ENCODE measurements around the gene RTL1. TPM values are rescaled to one million over a fixed set of nuclear protein-coding genes. Genes with fewer than 3 reads are reported as not detected.

The RTL1 gene
- total RNA-seq, 2 donors from 2014 or later: not detected

DNA sequence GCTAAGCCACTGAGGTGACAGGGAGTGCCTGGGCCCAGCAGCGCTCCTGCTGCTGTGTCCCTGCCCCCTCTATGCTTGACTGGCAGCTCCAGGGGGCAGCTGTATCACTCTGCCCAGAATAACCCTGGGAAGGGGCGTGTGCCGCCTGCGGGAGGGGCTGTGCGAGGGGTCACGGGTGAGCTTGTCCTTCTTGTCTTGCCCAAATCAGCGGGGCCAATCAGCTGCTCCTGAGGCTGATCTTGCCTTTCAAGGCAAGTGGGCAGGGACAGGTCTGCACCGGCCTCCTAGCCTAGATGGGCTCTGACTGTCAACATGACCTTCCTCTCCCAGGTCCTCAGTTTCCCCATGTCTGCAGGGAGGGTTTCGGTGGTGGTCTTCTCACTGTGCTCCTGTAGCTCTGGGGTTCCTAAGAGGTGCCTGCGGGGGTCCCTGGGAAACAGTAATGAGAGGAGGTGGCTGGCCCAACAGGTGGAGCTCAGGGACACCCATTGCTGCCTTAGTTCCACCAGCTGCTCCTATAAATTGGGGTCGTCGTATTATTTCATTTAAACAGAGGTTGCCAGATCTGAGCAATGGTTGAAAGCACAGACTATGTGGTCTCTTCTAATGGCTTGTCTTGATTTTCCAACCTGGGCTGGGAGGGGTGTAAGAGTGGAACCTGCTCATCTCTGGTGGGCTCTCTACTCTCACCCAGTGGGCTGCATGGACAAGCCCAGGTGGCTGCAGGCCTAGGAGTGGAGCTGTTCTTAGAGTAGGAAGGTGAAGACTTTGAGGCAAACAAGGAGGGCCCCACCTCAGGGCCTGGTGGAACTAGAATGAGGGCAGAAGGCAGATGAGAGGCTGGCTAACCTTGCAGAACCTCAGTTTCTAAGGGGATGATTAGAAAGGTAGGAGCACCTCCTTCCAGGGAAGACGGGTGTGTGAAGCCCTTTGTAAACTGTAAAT, 11.7 kb downstream of the RTL1 start:
- Mint-ChIP-seq H3K9me3 (no peaks in the 10 kb centered on the region), H3K27me3 (peaks cover 31% of the 10 kb centered on the region), H3K4me3 (no peak overlapping the region), H3K36me3 (ENCODE audit: low read depth) (no peaks in the 10 kb centered on the region), H3K4me1 (no peaks in the 10 kb centered on the region), H3K27ac (no peak overlapping the region)
- no peak for ATAC-seq (replicated peaks)

DNA sequence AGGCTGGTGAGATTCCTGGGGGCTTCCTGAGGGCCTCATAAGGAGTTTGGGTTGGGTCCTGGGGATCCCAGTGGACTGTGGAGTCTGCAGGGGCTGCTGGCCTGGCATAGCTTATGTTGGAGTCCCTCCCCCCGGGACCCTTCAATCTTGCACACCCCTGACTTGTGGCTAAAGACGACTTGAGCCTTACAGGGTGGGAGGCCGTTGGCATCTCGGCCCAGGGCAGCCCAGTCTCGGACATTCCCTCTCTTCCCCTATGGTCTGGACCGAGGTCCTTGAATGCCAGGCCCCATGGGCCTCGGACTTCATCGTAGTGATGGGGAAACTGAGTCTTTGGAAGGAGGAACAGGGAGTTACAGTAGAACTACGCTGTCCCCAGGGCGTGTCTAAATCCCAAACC, 12.5 kb downstream of the RTL1 start:
- no peaks in the 10 kb centered on the region for H3K4me1 Mint-ChIP-seq
- no peaks in the 10 kb centered on the region for H3K36me3 Mint-ChIP-seq (ENCODE audit: low read depth)
- no peak overlapping the region for H3K4me3 Mint-ChIP-seq
- H3K27ac Mint-ChIP-seq: no peak overlapping the region
- ATAC-seq (replicated peaks): no peak
- H3K9me3 Mint-ChIP-seq: no peaks in the 10 kb centered on the region
- H3K27me3 Mint-ChIP-seq: peaks cover 31% of the 10 kb centered on the region

GRCh38 chr14:100890061-100890850, 13.3 kb downstream of the RTL1 start:
- no peaks in the 10 kb centered on the region for H3K4me1 Mint-ChIP-seq
- ATAC-seq (replicated peaks): no peak
- H3K27me3 Mint-ChIP-seq: peaks cover 34% of the 10 kb centered on the region
- no peak overlapping the region for H3K27ac Mint-ChIP-seq
- H3K9me3 Mint-ChIP-seq: no peaks in the 10 kb centered on the region
- H3K4me3 Mint-ChIP-seq: no peak overlapping the region
- no peaks in the 10 kb centered on the region for H3K36me3 Mint-ChIP-seq (ENCODE audit: low read depth)

DNA sequence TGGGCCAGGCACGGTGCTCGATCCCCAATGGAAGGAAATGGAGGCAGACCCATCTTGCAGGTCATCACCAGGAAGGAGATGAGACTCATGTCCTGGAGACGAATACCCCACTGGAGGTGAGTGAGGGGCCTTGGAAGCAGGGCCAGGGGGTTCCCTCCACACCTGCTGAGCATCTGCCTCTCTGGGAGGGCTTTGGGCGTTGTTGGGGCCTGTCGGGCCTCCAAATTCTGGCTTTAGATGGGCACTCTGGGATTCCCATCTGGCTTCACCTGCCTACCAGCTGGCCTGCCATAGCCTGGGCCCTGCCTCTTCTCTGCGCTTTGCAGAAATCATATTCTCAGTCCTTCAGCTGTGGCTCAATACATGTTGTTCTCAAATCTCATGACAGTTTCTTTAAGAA, 13.9 kb downstream of the RTL1 start:
- H3K36me3 Mint-ChIP-seq (ENCODE audit: low read depth): no peaks in the 10 kb centered on the region
- ATAC-seq (replicated peaks): no peak
- peaks cover 29% of the 10 kb centered on the region for H3K27me3 Mint-ChIP-seq
- H3K27ac Mint-ChIP-seq: no peak overlapping the region
- no peaks in the 10 kb centered on the region for H3K9me3 Mint-ChIP-seq
- H3K4me3 Mint-ChIP-seq: no peak overlapping the region
- no peaks in the 10 kb centered on the region for H3K4me1 Mint-ChIP-seq

DNA sequence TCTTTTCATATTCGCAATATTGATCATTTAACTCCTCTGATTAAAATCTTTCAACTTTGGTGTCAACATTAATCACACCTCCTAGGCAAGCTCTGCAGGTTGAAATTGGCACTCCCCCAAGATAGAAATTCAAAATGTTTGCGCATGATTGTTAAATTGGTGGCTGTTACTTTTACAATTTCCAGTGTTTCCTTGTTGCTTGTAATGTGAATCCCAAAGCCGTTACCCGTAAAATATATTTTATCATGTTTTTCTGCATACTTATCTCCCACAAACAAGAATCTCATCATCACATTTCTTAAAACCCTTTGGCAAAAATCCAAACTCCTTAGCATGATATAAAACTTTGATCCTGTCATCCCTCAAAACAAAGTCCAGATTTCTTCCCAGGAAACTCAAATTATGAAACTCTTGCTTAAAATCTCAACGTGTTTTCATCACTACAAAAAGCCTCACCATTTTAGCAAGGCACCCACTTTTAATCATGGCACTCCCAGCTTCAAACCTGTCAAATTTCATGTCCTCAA, 14.7 kb downstream of the RTL1 start:
- H3K27ac Mint-ChIP-seq: no peak overlapping the region
- no peaks in the 10 kb centered on the region for H3K9me3 Mint-ChIP-seq
- no peaks in the 10 kb centered on the region for H3K4me1 Mint-ChIP-seq

DNA sequence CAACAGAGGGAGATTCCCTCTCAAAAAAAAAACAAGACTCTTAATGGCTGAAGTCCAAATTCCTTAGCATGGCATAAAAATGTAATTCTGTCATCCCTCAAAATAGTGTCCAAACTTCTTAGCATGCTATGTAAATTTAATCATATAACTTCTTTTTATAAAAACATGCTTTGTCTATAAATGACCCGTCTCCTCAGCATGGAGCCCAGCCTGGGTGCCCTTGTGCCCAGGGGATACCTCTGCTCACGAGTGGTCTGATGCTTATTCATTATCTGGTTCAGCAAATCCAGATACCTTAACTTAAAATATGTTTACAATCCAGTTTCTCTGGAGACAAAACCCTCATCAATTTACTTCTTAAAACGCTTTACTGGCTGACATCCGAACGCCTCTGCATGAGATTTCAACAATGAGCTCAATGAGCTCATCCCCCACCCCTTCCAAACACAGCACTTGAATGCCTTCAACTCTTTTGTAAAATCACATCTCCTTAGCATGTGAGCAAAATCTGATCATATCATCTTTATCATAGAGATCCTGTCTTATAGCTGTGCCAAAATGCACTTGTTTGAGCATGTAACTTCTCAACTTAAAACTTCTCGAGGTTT, 15.7 kb downstream of the RTL1 start:
- H3K27me3 Mint-ChIP-seq: peaks cover 27% of the 10 kb centered on the region
- H3K4me1 Mint-ChIP-seq: no peaks in the 10 kb centered on the region
- no peak for ATAC-seq (replicated peaks)
- H3K9me3 Mint-ChIP-seq: no peaks in the 10 kb centered on the region
- H3K36me3 Mint-ChIP-seq (ENCODE audit: low read depth): no peaks in the 10 kb centered on the region
- no peak overlapping the region for H3K4me3 Mint-ChIP-seq
- H3K27ac Mint-ChIP-seq: no peak overlapping the region

More for the DNA sequence above, 14.7 kb downstream of the RTL1 start:
- peaks cover 29% of the 10 kb centered on the region for H3K27me3 Mint-ChIP-seq
- H3K36me3 Mint-ChIP-seq (ENCODE audit: low read depth): no peaks in the 10 kb centered on the region
- no peak overlapping the region for H3K4me3 Mint-ChIP-seq
- no peak for ATAC-seq (replicated peaks)

DNA sequence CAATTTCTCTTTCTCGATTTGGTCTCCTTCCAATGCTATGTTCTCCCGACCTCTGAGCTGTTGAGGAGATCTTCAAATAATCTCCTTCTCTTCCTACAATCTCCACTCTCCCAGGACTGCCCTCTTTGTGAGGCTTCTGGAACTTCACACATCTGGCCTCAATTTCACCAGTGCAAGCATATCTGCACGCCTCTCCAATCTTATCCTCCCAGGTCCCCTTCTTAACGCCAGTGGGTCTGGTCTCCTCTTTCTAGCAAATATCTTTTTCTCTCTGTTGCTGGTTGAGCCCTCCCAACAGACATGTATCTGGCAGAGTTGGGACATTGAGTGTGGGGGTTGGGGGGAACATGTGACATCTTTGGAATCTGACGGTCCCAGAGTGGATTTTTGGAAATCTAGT, 17.9 kb downstream of the RTL1 start:
- Mint-ChIP-seq H3K36me3 (ENCODE audit: low read depth) (no peaks in the 10 kb centered on the region), H3K4me3 (no peak overlapping the region), H3K27me3 (peaks cover 22% of the 10 kb centered on the region), H3K27ac (no peak overlapping the region), H3K9me3 (no peaks in the 10 kb centered on the region), H3K4me1 (no peaks in the 10 kb centered on the region)
- no peak for ATAC-seq (replicated peaks)

GRCh38 chr14:100885196-100885595, 18.3 kb downstream of the RTL1 start:
- Mint-ChIP-seq H3K4me3 (no peak overlapping the region), H3K36me3 (ENCODE audit: low read depth) (no peaks in the 10 kb centered on the region), H3K9me3 (no peaks in the 10 kb centered on the region), H3K27me3 (peaks cover 22% of the 10 kb centered on the region), H3K4me1 (no peaks in the 10 kb centered on the region), H3K27ac (no peak overlapping the region)
- no peak for ATAC-seq (replicated peaks)

- ATAC-seq (replicated peaks): no peak
- Mint-ChIP-seq H3K4me3 (no peak overlapping the region), H3K4me1 (no peaks in the 10 kb centered on the region), H3K27ac (no peak overlapping the region), H3K36me3 (ENCODE audit: low read depth) (no peaks in the 10 kb centered on the region), H3K27me3 (peaks cover 20% of the 10 kb centered on the region), H3K9me3 (no peaks in the 10 kb centered on the region)
Observed at GRCh38 chr14:100884456-100884855, 19.1 kb downstream of the RTL1 start.

GRCh38 chr14:100883789-100884101, 19.8 kb downstream of the RTL1 start:
- H3K27me3 Mint-ChIP-seq: peaks cover 14% of the 10 kb centered on the region
- no peaks in the 10 kb centered on the region for H3K36me3 Mint-ChIP-seq (ENCODE audit: low read depth)
- H3K4me1 Mint-ChIP-seq: no peaks in the 10 kb centered on the region
- no peak overlapping the region for H3K4me3 Mint-ChIP-seq
- H3K27ac Mint-ChIP-seq: no peak overlapping the region
- no peaks in the 10 kb centered on the region for H3K9me3 Mint-ChIP-seq
- ATAC-seq (replicated peaks): no peak

DNA sequence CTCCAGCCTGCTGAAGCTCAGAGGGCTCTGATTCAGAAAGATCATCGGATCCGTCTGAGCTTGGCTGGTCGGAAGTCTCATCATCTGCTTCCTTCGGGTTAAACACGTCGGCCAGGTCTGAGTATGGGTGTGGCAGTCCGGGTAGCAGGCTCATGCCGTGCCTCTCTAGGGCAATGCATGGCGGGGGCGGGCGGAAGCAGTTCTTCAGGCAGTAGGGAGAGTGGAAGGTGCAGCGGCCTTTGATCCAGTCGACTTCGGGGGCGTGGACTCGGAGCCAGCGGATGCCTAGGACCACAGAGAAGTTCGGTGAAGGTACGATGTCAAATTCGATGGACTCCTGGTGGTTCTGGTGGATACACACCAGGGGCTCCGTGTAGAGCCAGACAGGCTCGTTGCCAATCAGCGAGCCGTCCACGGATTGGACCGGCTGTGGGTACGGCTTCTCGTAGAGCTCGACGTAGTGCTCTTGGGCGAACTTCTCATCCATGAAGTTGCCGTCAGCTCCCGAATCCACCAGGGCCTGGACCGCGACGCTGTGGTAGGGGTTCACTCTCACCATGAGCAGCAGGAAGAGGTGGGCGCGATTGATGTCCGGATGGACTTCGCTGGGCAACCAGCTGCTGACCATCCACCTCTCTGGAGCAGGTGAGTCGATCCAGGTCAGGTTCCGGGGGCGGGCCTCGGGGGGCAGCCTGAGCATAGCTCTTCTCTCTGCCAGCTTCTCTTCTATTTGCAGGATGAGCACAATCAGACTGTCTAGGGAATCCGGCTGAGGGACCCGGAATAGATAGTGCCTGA, 20.3 kb downstream of the RTL1 start:
- ATAC-seq (replicated peaks): no peak
- Mint-ChIP-seq H3K4me1 (no peaks in the 10 kb centered on the region), H3K9me3 (no peaks in the 10 kb centered on the region), H3K4me3 (no peak overlapping the region), H3K36me3 (ENCODE audit: low read depth) (no peaks in the 10 kb centered on the region), H3K27me3 (peaks cover 13% of the 10 kb centered on the region), H3K27ac (no peak overlapping the region)

- Mint-ChIP-seq H3K36me3 (ENCODE audit: low read depth) (no peaks in the 10 kb centered on the region), H3K27ac (no peak overlapping the region), H3K4me3 (no peak overlapping the region), H3K9me3 (no peaks in the 10 kb centered on the region), H3K4me1 (no peaks in the 10 kb centered on the region), H3K27me3 (peaks cover 8% of the 10 kb centered on the region)
- no peak for ATAC-seq (replicated peaks)
Observed at GRCh38 chr14:100882026-100882967, 21.2 kb downstream of the RTL1 start.

Data from activated T-helper 17 cell treated with anti-CD3 and anti-CD28 coated beads, Interleukin-2, amount 50 U/mL, for 72 hours (primary cell).